HG02852 (cell line): ENCODE results near the gene RBM5.

Source experiments
- ATAC-seq: cut with Tn5 transposase; IDR thresholded peaks from one replicate; pipeline ENCODE4 v1.9.1; 2021; ENCODE audit warnings: mild to moderate bottlenecking, moderate library complexity; ENCODE audit not compliant: unreplicated experiment

Gene RBM5

GRCh38 chr3:50121072-50122032, 32.6 kb downstream of the RBM5 start:
- ATAC-seq: peak; percentile 64

- ATAC-seq: no peak
Observed at GRCh38 chr3:50122071-50122470, 33.4 kb downstream of the RBM5 start.

GRCh38 chr3:50122661-50123391, 34.1 kb downstream of the RBM5 start:
- no peak for ATAC-seq

- ATAC-seq: no peak
Observed at GRCh38 chr3:50123394-50124051, 34.8 kb downstream of the RBM5 start.

- no peak for ATAC-seq
Observed at GRCh38 chr3:50124052-50124799, 35.5 kb downstream of the RBM5 start.

- no peak for ATAC-seq
Observed at GRCh38 chr3:50124800-50125178, 36.1 kb downstream of the RBM5 start.

- no peak for ATAC-seq
Observed at GRCh38 chr3:50125541-50126286, 37.0 kb downstream of the RBM5 start.

GRCh38 chr3:50126287-50127211, 37.8 kb downstream of the RBM5 start:
- no peak for ATAC-seq

- no peak for ATAC-seq
Observed at GRCh38 chr3:50127251-50127691, 38.6 kb downstream of the RBM5 start.

GRCh38 chr3:50128001-50128400, 39.3 kb downstream of the RBM5 start:
- no peak for ATAC-seq

GRCh38 chr3:50130436-50130835, 41.7 kb downstream of the RBM5 start:
- ATAC-seq: no peak

GRCh38 chr3:50132421-50133282, 43.9 kb downstream of the RBM5 start:
- ATAC-seq: no peak

GRCh38 chr3:50133283-50133615, 44.5 kb downstream of the RBM5 start:
- ATAC-seq: no peak

- ATAC-seq: no peak
Observed at GRCh38 chr3:50134367-50134766, 45.6 kb downstream of the RBM5 start.

GRCh38 chr3:50135964-50136363, 47.2 kb downstream of the RBM5 start:
- ATAC-seq: no peak

- ATAC-seq: no peak
Observed at GRCh38 chr3:50136714-50137405, 48.1 kb downstream of the RBM5 start.

GRCh38 chr3:50137531-50137930, 48.8 kb downstream of the RBM5 start:
- ATAC-seq: no peak
